ENCODE results near the gene TBX19. TPM values are rescaled to one million over a fixed set of nuclear protein-coding genes. Genes with fewer than 3 reads are reported as not detected.

Gene TBX19
- total and polyA plus RNA-seq, 2 of the 4 experiments (the other 2 are of a cell fraction) = 0.18 to 0.89 TPM

- TF ChIP-seq RFX5 (IDR thresholded peaks at IDR 0.05; ENCODE audit: low read depth, low read length) = no peak
- CTCF ChIA-PET = no interaction called here
- in situ Hi-C loops (cut with MboI; ENCODE audit: low sequenced_read_pairs) (no loop called here), intact Hi-C loops (cut with micrococcal nuclease) (no loop called here), dilution Hi-C loops (cut with HindIII; ENCODE audit: low sequenced_read_pairs, unreplicated experiment) (no loop called here)
- no peaks in the 10 kb centered on the region for H3K27me3 ChIP-seq (ENCODE audit: control insufficient read depth, insufficient read depth, low read length)
- no peak for ATAC-seq (ENCODE audit: low read depth)
- no peak overlapping the region for H4K5ac ChIP-seq (ENCODE audit: low read depth, low read length)
- H2AK9ac ChIP-seq (replicated peaks; ENCODE audit: low read depth, low read length, poor library complexity) = no peak overlapping the region
- H3K14ac ChIP-seq (replicated peaks; ENCODE audit: low read depth, low read length) = no peak overlapping the region
- no peak overlapping the region for H3K56ac ChIP-seq (ENCODE audit: extremely low read depth, insufficient read depth, low read length)
- no peak overlapping the region for H3K18ac ChIP-seq (ENCODE audit: low read depth, low read length)
- no peak overlapping the region for H3K4me2 ChIP-seq (ENCODE audit: low read depth, low read length)
- no peak overlapping the region for H3K9ac ChIP-seq (ENCODE audit: low read depth, low read length)
- no CpG with 5 or more reads among the region's 7 CpGs for WGBS, 2 experiments (ENCODE audit: extremely low coverage in 2 of 2, insufficient read length in 1 of 2)
- peaks cover 4% of the 10 kb centered on the region for H3K4me1 ChIP-seq (ENCODE audit: control insufficient read depth, insufficient read depth, low read length)
- no peak overlapping the region for H3K23ac ChIP-seq (ENCODE audit: low read depth, low read length)
- no peak for DNase-seq
- no peaks in the 10 kb centered on the region for H4K20me1 ChIP-seq (ENCODE audit: insufficient read depth, low read length)
- no peaks in the 10 kb centered on the region for H3K9me3 ChIP-seq (ENCODE audit: control insufficient read depth, insufficient read depth, low read length)
- no peak overlapping the region for H4K8ac ChIP-seq (ENCODE audit: low read depth in 2 of 2, low read length in 2 of 2)
- no peaks in the 10 kb centered on the region for H3K79me1 ChIP-seq (ENCODE audit: low read depth in 1 of 2, low read length in 2 of 2)
- H2AK5ac ChIP-seq (ENCODE audit: low read depth, low read length) = no peak overlapping the region
- POLR2A ChIA-PET (ENCODE audit: unreplicated experiment) = no interaction called here
- no peak overlapping the region for H3K27ac ChIP-seq (ENCODE audit: insufficient read depth, low read length)
- H2BK20ac ChIP-seq (ENCODE audit: low read depth, low read length) = no peak overlapping the region
- H2BK15ac ChIP-seq (ENCODE audit: low read depth, low read length) = no peak overlapping the region
- no peak overlapping the region for H3K4me3 ChIP-seq (ENCODE audit: insufficient read depth, low read depth, low read length)
- H2AFZ ChIP-seq (replicated peaks; ENCODE audit: low read length, poor library complexity) = no peak overlapping the region
- BruUV-seq (replicated peaks) = no TSS peak
- H3K36me3 ChIP-seq (ENCODE audit: control insufficient read depth, insufficient read depth, low read length) = no peaks in the 10 kb centered on the region; the same call in 1 of the 2 replicates
- no peak overlapping the region for H3K4ac ChIP-seq (ENCODE audit: low read depth, low read length)
- H2BK5ac ChIP-seq (ENCODE audit: low read depth, low read length, poor library complexity, severe bottlenecking) = no peak overlapping the region
- H3K9me1 ChIP-seq (ENCODE audit: insufficient read depth, low read length) = no peaks in the 10 kb centered on the region; the same call in 1 of the 2 replicates
- no peak overlapping the region for H2BK120ac ChIP-seq (ENCODE audit: low read depth, low read length)
- H4K91ac ChIP-seq (ENCODE audit: insufficient read depth, low read depth, low read length) = no peak overlapping the region
Observed at GRCh38 chr1:168303716-168304540, 23.3 kb downstream of the TBX19 start.
